OCI-M2 (cell line): ENCODE data around the gene ZNF774.
"Not testable (repeated sequence)": the region's sequence is repeated elsewhere in the genome, so short reads cannot be mapped to it uniquely, and the experiment has no call there.

Experiments used
- DNase-seq: peaks from one replicate; lab custom pipeline; 2025; ENCODE audit not compliant: unreplicated experiment; lab: John Stamatoyannopoulos, UW

ZNF774 gene

DNA sequence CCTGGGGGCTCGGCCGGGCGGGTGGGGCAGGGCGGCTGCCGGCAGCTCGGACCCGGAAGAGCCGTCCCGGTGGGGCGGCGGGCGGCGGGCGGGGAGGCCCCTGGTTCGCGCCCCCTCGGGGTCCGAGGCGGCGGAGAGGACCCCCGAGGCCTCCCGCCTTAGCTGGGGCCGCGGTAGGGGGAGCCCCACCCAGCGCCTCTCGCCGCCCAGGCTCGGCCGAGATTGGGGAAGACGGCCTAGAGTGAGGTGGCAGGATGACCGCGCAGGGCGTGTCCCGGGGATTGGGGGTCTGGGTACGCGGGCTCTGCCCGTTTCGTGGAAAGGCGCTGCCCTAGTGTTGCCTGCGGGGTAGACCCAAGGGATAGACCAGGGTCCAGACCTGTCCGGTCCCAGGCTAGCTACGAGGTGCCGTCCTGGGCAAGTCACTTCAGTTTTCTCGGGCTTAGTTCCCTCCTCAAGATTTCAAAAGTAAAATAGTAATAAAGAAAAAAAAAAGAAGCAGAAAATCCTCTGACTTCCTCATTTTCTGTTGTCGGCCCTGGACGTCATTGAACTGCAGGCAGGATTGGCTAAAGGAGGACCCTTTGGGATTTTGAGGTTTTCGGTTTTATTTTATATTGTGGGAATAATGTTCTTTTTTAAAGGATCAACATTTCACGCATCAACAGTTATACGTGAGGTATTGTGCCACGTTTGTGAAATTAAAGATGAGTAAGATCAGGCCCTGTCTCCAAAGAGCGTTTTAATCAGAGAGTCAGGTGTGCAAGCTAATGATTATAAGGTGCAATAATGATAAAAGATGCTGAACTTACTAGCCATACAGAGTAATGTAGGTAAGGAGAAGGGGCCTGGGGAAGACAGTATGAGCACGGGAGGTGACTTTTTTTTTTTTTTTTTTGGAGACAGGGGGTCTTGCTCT, 36.6 kb downstream of the ZNF774 start:
- no peak for DNase-seq

DNA sequence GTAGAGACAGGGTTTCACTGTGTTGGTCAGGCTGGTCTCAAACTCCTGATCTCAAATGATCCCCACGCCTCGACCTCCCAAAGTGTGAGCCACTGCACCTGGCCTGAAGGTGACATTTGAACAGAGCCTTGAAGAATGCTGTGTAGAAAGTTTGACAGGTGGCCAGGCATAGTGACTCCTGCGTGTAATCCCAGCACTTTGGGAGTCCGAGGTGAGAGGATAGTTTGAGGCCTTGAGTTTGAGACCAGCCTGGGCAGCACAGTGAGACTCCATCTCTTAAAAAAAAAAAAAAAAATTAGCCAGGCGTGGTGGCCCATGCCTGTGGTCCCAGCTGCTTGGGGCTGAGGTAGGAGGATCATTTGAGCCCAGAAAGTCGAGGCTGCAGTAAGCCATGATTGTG, 37.4 kb downstream of the ZNF774 start:
- DNase-seq = no peak

GRCh38 chr15:90393040-90393439, 41.0 kb downstream of the ZNF774 start:
- DNase-seq = no peak

DNA sequence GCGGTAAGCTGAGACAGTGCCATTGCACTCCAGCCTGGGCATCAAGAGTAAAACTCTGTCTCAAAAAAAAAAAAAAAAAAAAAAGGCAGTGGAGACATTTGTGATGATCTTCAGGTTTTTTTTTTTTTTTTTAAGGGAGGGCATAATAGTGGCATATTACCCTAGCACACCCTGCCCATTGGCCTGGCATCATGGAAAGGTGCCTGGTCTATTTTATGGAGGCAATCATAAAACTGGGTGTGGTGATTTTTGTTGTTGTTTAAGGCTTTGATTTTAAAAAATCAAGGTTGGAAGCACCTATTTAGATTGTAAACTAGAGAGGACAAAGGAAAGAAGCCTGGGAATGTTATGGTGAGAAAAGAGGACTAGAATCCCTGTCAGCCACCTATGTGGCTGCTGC, 42.0 kb downstream of the ZNF774 start:
- no peak for DNase-seq

- DNase-seq = no peak
These were observed 42.8 kb downstream of the ZNF774 start for GRCh38 chr15:90394748-90395442.

GRCh38 chr15:90396321-90396720, 44.2 kb downstream of the ZNF774 start:
- DNase-seq = no peak

DNA sequence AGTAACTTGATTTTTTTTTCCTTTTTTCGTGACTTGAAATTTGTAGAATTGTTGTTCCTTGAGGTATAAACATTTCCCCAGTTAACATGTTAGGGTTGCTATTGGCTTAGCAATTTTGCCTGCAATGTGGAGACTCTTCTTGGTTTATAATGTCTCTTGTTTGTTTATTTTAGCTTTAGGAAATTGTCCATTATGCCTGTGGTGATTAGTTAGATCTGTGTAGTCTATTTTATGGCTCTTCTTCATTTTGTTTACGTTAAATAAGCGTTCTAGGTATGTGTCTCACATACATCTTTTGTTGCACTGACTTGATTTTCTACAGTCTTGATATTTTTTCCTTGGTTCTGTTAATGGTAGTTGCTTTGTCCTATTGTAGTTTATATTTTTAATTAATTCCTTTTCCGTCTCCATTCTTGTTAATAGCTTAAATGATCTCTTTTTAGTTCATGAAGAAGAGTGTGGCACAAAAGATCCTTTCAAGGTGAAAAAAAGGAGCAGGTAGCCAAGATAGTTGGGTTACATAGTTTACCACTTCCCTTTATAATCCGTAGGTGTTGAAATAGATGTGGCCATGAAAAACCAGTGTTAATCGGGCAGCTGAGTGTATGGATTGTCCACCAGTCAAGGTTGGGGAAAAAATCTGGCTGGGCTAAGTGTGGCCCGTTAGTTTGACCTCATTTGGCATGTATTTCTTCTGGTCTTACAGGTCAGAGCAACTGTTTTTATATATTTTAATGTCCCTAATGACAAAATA, 48.1 kb downstream of the ZNF774 start:
- DNase-seq = no peak

DNA sequence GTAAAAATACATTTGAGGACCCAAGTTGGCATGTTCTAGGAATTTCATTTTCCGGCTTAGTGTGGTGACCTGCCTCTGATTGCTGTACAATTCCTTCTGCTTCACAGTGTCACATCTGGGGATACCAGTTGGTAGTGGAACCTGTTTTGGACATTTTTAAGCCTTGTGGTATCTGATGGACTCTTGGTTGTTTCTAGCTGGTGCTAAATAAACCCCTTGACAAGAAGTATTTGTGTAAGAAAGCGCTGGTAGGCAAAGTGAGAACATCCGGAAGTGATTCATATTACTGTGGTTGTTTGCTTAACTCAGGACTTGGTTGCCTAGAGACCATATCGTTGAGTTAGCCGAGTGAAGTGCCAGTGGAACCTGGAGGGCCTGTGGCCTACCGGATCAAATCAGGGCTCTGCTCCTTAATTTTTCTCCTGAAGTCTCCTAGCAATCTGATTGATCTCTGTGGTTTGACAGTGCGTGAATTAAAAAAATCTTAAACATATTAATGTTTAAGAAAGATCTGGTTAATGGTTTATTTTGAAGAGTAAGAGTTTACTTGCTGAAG, 48.8 kb downstream of the ZNF774 start:
- no peak for DNase-seq

GRCh38 chr15:90401495-90401894, 49.4 kb downstream of the ZNF774 start:
- DNase-seq = no peak

GRCh38 chr15:90402223-90402622, 50.1 kb downstream of the ZNF774 start:
- no peak for DNase-seq

- no peak for DNase-seq
These were observed 50.7 kb downstream of the ZNF774 start for GRCh38 chr15:90402767-90403166.

DNA sequence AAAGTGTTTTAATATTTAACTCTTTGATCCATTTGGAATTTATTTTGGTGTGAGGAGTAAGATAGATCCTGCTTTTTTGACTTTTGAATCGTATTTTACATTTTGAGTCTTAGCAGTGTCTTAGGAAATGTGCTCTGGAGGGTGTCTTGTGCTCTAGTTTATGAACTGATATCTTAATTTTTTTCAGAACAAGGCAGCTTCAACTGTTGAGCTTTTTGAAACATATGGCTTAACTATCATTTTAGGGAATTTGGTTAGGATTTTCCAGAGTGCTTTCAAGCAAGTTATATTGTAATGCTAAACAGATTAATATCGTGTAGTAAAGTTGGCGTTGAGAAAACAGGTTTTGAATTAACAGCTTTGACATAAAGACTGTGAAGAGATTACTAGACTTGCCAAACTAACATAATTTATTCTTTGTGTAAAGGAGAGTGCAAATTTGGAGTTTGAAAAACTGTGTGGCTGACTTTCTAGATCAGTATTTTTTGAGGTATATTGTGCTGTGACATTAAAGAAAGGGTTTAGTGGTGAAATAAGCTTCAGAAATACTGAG, 53.0 kb downstream of the ZNF774 start:
- DNase-seq = no peak

DNA sequence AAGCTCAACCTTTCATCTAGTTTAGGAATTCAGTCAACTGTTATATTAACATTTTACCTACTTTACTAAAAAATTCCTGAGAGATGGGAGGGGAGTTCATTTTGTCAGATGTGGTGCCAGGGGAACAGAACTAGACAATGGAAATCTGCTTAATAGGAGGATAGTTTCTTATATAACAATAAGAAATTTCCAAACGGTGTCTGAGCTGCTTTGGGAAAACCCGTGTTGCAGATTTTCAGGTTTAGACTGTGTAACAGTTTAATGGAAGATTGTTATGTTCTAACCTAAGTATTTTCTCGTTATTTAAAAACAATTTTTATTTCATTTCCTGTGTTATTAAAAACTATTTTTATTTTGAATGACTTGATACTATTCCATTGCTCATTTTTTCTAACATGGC, 55.3 kb downstream of the ZNF774 start:
- no peak for DNase-seq

DNA sequence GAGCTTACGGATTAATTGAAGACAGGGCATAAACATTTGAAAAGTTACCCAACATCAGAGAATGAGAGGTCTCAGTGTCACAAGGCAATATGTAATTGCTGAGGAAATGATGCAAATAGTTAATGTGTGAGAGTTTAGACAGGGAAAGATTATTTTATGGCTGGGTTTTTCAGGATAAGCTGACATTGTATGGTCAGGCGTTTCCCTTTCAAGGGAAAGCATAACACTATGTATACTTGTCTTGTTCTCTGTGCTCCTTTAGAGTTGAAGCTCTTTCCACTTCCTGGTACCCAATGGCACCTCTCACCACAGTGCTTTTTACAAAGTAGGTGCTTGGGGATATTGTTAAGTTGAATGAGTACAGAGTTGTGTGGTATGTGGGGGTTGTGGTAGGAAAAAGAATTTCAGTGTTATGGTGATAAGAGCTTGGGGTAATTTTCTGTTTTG, 55.8 kb downstream of the ZNF774 start:
- no peak for DNase-seq

- no peak for DNase-seq
These were observed 56.6 kb downstream of the ZNF774 start for GRCh38 chr15:90408657-90409056.

- DNase-seq = not testable (repeated sequence)
These were observed 57.5 kb downstream of the ZNF774 start for GRCh38 chr15:90409587-90409986.

DNA sequence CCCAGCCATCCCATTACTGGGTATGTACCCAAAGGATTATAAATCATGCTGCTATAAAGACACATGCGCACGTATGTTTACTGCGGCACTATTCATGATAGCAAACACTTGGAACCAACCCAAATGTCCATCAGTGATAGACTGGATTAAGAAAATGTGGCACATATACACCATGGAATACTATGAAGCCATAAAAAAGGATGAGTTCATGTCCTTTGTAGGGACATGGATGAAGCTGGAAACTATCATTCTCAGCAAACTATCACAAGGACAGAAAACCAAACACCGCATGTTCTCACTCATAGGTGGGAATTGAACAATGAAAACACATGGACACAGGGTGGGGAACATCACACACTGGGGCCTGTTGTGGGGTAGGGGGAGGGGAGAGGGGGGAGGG, 58.2 kb downstream of the ZNF774 start:
- DNase-seq = not testable (repeated sequence)

DNA sequence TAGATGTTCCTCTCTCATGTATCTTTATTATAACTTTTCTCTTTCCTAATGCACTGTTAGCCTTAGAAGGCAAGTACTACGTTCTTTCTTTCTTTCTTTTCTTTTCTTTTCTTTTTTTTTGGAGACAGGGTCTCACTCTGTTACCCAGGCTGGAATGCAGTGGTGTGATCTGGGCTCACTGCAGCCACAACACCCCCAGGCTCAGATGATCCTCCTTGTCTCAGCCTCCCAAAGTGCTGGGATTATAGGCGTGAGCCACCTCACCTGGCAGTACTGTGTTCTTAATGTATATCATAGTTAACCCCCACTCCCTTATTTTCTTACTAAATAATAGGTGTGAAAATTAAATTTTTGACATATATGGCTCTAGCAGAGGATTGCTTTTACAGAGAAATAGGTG, 59.1 kb downstream of the ZNF774 start:
- DNase-seq = no peak
